Activated CD8-positive, alpha-beta T cell treated with anti-CD3 and anti-CD28 coated beads for 36 hours (primary cell): ENCODE data around the gene FAM131C. TPM values are rescaled to one million over a fixed set of nuclear protein-coding genes. Genes with fewer than 3 reads are reported as not detected.

Experiments used
- ATAC-seq: fragments of 200-7000 bp; cut with Tn5 transposase; one replicate; pipeline ENCODE4 v1.10.0; 2021; ENCODE audit warnings: mild to moderate bottlenecking, moderate library complexity
- CTCF ChIA-PET: fragments of 350-600 bp; sonication (Branson Sonifier 250); formaldehyde crosslinking; loops from one replicate; lab custom pipeline; 2021; ENCODE audit warnings: antibody characterized with exemption; lab: Charles Lee
- POLR2A ChIA-PET: fragments of 350-600 bp; sonication (Branson Sonifier 250); formaldehyde crosslinking; loops from one replicate; lab custom pipeline; 2021; ENCODE audit warnings: antibody characterized with exemption; lab: Charles Lee
- DNase-seq: peaks from one replicate; pipeline ENCODE4 v3.0.0-alpha.2; 2020
- H3K27ac Mint-ChIP-seq: one replicate; pipeline ENCODE4 v1.8.0; 2021; ENCODE audit warnings: mild to moderate bottlenecking, mixed read lengths
- H3K27me3 Mint-ChIP-seq: one replicate; pipeline ENCODE4 v1.8.0; 2021; ENCODE audit warnings: mixed read lengths
- H3K36me3 Mint-ChIP-seq: one replicate; pipeline ENCODE4 v1.8.0; 2021; ENCODE audit warnings: low read depth, mixed read lengths
- H3K4me1 Mint-ChIP-seq: one replicate; pipeline ENCODE4 v1.8.0; 2021; ENCODE audit warnings: low read depth, mixed read lengths
- H3K4me3 Mint-ChIP-seq: one replicate; pipeline ENCODE4 v1.8.0; 2021; ENCODE audit warnings: mild to moderate bottlenecking, moderate library complexity, mixed read lengths
- H3K9me3 Mint-ChIP-seq: one replicate; pipeline ENCODE4 v1.8.0; 2021; ENCODE audit warnings: mixed read lengths
- intact Hi-C: fragments of 100-400 bp; cut with micrococcal nuclease; formaldehyde crosslinking; loops from one replicate; pipeline ENCODE4 v1.10.0; 2022
- total RNA-seq, 2 experiments: library from RNA; stranded (reverse); gene quantifications; one replicate each; pipeline ENCODE4 v1.2.3, GENCODE V29; 2021
- TF ChIP-seq, protein P1 (sequence below): fragments of 200-600 bp; IDR thresholded peaks from one replicate; pipeline ENCODE4 v1.8.0; 2022; ENCODE audit warnings: antibody characterized with exemption, mild to moderate bottlenecking

The FAM131C gene
- total RNA-seq, 2 experiments from 2014 or later, result 0.70 to 0.87 TPM

DNA sequence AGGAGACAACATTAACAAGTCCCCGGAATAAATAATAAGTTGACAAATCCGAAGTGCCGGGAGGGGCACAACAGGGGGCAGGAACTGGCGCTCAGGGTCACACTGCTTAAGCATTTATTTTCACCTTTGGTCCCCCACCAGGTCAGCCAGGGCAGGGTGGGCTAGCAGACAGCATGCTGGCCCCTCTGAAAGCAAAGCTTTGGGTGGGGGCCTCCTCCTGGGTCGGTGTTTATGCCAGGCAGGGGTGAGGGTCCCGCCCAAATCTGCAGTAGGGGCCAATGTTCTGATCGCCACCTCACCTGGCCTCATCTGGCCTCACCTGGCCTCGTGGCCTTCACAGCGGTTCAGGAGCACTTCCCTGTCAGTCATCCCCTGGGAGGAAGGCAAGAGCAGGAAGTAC is 8.2 kb upstream of the FAM131C start:
- POLR2A ChIA-PET, result no interaction called here
- Mint-ChIP-seq H3K4me3 (no peak overlapping the region), H3K27me3 (no peaks in the 10 kb centered on the region), H3K9me3 (no peaks in the 10 kb centered on the region), H3K27ac (no peak overlapping the region), H3K36me3 (no peaks in the 10 kb centered on the region), H3K4me1 (peaks cover 8% of the 10 kb centered on the region)
- intact Hi-C loops, result no loop called here
- ATAC-seq, result no peak
- TF ChIP-seq, protein P1, sequence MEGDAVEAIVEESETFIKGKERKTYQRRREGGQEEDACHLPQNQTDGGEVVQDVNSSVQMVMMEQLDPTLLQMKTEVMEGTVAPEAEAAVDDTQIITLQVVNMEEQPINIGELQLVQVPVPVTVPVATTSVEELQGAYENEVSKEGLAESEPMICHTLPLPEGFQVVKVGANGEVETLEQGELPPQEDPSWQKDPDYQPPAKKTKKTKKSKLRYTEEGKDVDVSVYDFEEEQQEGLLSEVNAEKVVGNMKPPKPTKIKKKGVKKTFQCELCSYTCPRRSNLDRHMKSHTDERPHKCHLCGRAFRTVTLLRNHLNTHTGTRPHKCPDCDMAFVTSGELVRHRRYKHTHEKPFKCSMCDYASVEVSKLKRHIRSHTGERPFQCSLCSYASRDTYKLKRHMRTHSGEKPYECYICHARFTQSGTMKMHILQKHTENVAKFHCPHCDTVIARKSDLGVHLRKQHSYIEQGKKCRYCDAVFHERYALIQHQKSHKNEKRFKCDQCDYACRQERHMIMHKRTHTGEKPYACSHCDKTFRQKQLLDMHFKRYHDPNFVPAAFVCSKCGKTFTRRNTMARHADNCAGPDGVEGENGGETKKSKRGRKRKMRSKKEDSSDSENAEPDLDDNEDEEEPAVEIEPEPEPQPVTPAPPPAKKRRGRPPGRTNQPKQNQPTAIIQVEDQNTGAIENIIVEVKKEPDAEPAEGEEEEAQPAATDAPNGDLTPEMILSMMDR, result no peak
- DNase-seq, result no peak
- CTCF ChIA-PET, result interaction anchor here (0.7 to 10.2 kb wide), 23 partner anchors 8 to 172 kb away, joined by 3 to 299 read pairs (median 6); partner anchors contain the start of genes CPLANE2 and FAM131C

DNA sequence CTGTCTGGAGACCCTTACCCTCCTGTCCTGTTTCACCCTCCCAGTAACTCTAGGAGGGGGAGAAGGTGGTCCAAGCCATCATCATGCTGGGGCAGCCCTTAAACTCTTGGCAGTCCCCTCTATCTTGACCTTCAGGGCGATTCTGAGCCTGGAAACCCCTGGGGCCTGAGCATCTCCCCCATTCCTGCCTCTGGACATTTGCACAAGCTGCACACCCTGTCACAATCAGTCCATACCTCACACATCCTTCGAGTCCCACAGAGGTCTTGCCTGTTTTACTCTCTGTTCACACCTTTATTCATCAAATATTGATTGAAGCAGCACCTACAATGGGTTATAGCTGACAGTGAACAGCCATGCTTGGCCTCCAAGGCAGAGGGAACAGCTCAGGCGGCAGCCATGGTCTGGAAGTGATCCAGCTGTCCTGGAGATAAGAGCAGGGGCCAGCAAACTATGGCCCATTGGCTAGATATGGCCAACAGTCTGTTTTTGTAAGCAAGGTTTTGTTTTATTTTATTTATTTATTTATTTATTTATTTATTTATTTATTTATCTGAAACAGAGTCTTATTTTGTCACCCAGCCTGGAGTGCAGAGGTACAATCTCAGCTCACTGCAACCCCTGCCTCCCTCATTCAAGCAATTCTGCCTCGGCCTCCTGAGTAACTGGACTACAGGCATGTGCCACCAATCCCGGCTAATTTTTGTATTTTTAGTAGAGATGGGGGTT is 7.1 kb upstream of the FAM131C start:
- POLR2A ChIA-PET, result no interaction called here

DNA sequence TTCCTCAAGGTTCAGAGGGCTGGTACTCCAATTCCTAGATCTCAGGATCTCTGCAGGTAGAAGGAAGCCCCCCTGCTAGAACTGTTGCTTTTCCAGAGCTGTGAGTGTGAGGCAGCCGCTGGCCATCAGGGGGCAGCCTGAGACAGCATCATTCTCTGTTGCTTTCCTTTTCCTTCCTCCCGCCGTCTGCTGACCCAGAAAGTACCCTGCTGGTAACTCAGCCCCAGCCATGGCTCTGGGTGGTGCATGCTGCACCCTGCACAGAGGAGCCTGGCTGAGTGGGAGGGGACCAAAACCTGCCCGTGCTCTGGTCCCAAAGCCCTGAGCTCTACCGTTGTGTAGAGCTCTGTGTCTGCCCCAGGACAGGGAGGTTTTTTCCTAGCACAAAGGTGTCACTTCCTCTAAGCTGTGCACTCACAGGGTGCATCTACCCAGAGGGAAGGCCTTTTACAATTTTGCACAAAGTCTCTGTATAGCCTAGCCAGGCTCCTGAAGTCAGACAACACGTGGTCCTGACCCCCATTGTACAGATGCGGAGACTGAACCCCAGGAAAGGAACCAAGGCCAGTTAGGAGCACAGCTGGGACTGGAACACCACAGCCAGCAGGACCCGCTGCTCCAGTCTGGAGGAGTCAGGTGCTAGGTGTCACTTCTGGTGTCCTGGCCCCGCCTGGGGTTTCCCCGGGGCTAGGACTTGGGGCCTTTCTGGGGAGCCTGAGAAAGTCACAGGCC is 5.6 kb upstream of the FAM131C start:
- ATAC-seq, result peak; percentile 90

More for the DNA sequence above, 7.1 kb upstream of the FAM131C start:
- H3K27me3 Mint-ChIP-seq, result no peaks in the 10 kb centered on the region
- no peak overlapping the region for H3K27ac Mint-ChIP-seq
- no peaks in the 10 kb centered on the region for H3K36me3 Mint-ChIP-seq
- no peak for DNase-seq
- intact Hi-C loops, result no loop called here
- CTCF ChIA-PET, result interaction anchor here (1.7 to 10.2 kb wide), 9 partner anchors 10 to 167 kb away, joined by 4 to 299 read pairs (median 14); partner anchors contain the start of gene CPLANE2
- peaks cover 8% of the 10 kb centered on the region for H3K4me1 Mint-ChIP-seq
- TF ChIP-seq, protein P1, result no peak
- no peaks in the 10 kb centered on the region for H3K9me3 Mint-ChIP-seq
- H3K4me3 Mint-ChIP-seq, result no peak overlapping the region
- no peak for ATAC-seq

DNA sequence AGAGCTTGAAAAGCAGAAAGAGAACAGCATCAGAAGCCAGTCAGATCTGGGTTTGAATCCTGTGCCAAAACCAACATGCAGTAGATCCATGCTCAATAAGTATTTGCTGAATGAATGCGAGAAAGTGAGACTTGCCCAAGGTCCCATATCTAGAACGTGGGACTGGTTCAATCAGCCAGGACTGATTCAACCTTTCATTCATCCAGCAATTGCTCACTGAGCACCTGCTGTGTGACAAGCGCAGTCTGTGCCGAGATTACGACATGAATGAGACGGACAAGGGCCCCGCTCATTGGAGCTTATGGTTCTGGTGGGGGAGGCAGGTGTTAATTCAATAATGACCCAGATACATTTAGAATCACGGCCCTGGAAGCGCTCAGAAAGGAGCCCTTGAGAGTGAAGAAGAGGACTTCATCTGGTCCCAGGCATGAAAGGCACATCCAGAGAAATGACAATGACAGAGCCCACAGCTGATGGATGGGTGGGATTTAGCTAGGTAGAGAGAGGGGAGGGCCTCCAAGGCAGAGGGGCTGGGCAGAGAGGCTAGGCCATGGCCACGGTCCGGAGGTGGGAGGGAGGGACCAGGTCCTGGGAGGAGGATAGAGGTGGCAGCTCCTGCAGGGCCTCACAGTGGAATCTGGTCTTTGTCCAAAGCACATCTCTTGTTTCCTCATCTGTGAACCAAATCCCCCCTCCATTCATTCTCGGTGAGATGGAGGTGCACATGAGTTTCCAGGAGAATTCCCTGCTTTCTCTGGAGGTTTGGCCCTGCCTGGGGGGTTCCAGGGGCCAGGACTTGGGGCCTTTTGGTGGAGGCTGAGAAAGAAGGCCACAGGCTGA is 4.2 kb upstream of the FAM131C start:
- Mint-ChIP-seq H3K4me1 (peaks cover 11% of the 10 kb centered on the region), H3K36me3 (no peaks in the 10 kb centered on the region), H3K9me3 (no peaks in the 10 kb centered on the region), H3K27me3 (peaks cover 13% of the 10 kb centered on the region), H3K27ac (no peak overlapping the region), H3K4me3 (no peak overlapping the region)
- ATAC-seq (no peak), DNase-seq (no peak)
- POLR2A ChIA-PET, result interaction anchor here (1.5 kb wide), 1 partner anchor 82 kb away, joined by 3 read pairs; no protein-coding TSS in a partner anchor
- CTCF ChIA-PET, result interaction anchor here (0.6 to 10.2 kb wide), 19 partner anchors 7 to 295 kb away, joined by 3 to 299 read pairs (median 10); partner anchors contain the start of gene EPHA2
- TF ChIP-seq, protein P1, result no peak
- intact Hi-C loops, result loop anchor here (10.0 kb wide), 1 partner anchor 287 kb away; the partner anchor contains the start of gene SZRD1

More for the DNA sequence above, 5.6 kb upstream of the FAM131C start:
- ChIA-PET CTCF (interaction anchor here (0.6 to 10.2 kb wide), 45 partner anchors 8 to 315 kb away, joined by 3 to 299 read pairs (median 4); partner anchors contain the start of genes CPLANE2 and EPHA2), POLR2A (interaction anchor here (0.6 to 1.5 kb wide), 4 partner anchors 9 to 223 kb away, joined by 3 read pairs; no protein-coding TSS in a partner anchor)
- DNase-seq, result peak; percentile 89
- TF ChIP-seq, protein P1, result peak; percentile 88
- Mint-ChIP-seq H3K27me3 (peaks cover 5% of the 10 kb centered on the region), H3K27ac (peak overlapping the region; percentile 67), H3K4me1 (peaks cover 8% of the 10 kb centered on the region), H3K36me3 (no peaks in the 10 kb centered on the region), H3K4me3 (peak overlapping the region; percentile 54), H3K9me3 (no peaks in the 10 kb centered on the region)
- intact Hi-C loops, result loop anchor here (1.0 to 10.0 kb wide), 2 partner anchors 109 to 286 kb away; partner anchors contain the start of gene SZRD1
